Lower leg skin (tissue), 4 donors: ENCODE results near the gene SEC31A. TPM values are rescaled to one million over a fixed set of nuclear protein-coding genes. Genes with fewer than 3 reads are reported as not detected.
A peak's percentile ranks its signal among the peaks of the same experiment; 100 is the strongest.

Source experiments
- DNase-seq, 2 donors: peaks; one replicate each; pipeline ENCODE4 v3.0.0-alpha.2; 2019; ENCODE audit warnings: low spot score in 2 of 2
- H3K4me3 ChIP-seq: fragments of 200-600 bp; sonication (generic); 2 replicates; pipeline ENCODE4 v1.5.1; 2017; ENCODE audit warnings: mild to moderate bottlenecking, low read depth; ENCODE audit not compliant: poor library complexity, severe bottlenecking
- CTCF ChIP-seq, 3 donors: fragments of 450-650 bp; IDR thresholded peaks; one replicate each; pipeline ENCODE4 v1.5.1; 2016; ENCODE audit warnings: antibody characterized with exemption in 3 of 3, mild to moderate bottlenecking in 3 of 3, moderate library complexity in 2 of 3
- POLR2A ChIP-seq, 2 donors: fragments of 450-650 bp; IDR thresholded peaks; one replicate each; pipeline ENCODE4 v1.6.1; 2016 to 2017; ENCODE audit warnings: antibody characterized with exemption in 2 of 2, mild to moderate bottlenecking in 1 of 2, moderate library complexity in 1 of 2
- WGBS, 2 donors: methylation state at CpG; one replicate each; pipeline ENCODE4 v1.1.5; 2018; 5-methylcytosine and 5-hydroxymethylcytosine counted together
- intact Hi-C: fragments of 100-400 bp; cut with DNase I; formaldehyde crosslinking; loops from one replicate; pipeline ENCODE4 v1.15.0; 2023; ENCODE audit warnings: low total_unique reads
- total RNA-seq, 4 donors: library from RNA; depleted of rRNA; stranded (reverse); fragments of >200 nt; gene quantifications; one replicate each; pipeline ENCODE4 v1.1.0, GENCODE V29; 2016

The SEC31A gene
- total RNA-seq, 4 donors from 2014 or later = 100 to 166 (median 118) TPM

- H3K4me3 ChIP-seq = no peak overlapping the region
- DNase-seq = peak in 1 of 2 donors; percentile 64
- WGBS, 2 donors = 56 to 68% methylated on average over 3 of the region's 3 CpGs
- TF ChIP-seq CTCF (IDR thresholded peaks at IDR 0.05) = no peak
- TF ChIP-seq POLR2A (IDR thresholded peaks at IDR 0.05) = no peak
- intact Hi-C loops = no loop called here
Measured at GRCh38 chr4:82774711-82775171, 116.2 kb downstream of the SEC31A start.

DNA sequence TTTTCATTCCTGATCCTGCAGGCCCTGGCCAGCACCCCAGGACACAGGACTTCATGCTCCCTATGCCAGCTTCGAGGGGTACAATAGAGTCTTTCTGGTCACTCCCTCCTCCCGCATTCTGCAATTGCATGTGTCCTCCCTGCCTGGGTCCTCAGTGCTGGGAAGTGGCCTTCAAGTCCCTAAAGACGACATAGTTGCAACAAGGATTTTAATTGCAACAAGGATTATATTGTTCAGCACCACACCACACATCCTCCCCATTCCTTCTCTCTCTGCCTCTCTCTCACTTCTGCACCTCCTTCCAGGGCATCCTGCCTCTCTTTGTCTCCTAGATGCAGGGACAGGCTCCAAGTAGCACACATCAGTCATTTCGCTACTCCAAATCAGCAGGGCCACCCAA is 117.9 kb downstream of the SEC31A start:
- no peak overlapping the region for H3K4me3 ChIP-seq
- TF ChIP-seq POLR2A (IDR thresholded peaks at IDR 0.05) = no peak
- no peak for TF ChIP-seq CTCF (IDR thresholded peaks at IDR 0.05)
- intact Hi-C loops = no loop called here
- WGBS, 2 donors = 82 to 94% methylated on average over 4 of the region's 4 CpGs
- peak in 1 of 2 donors; percentile 28 for DNase-seq

- no peak for TF ChIP-seq POLR2A (IDR thresholded peaks at IDR 0.05)
- TF ChIP-seq CTCF (IDR thresholded peaks at IDR 0.05) = no peak
- no peak for DNase-seq
- H3K4me3 ChIP-seq = no peak overlapping the region
- intact Hi-C loops = no loop called here
- 49 to 60% methylated on average over 3 of the region's 3 CpGs for whole genome bisulfite sequencing, 2 donors
Measured at GRCh38 chr4:82770607-82771006, 120.3 kb downstream of the SEC31A start.

Other genes starting within 250 kb of the SEC31A start
- gene SCD5, start 92.4 kb downstream of the SEC31A start, total RNA-seq = 10 to 100 TPM in 2 of 4 donors, 1 to 10 TPM in 2; 4.6 to 16.9 (median 11.6) TPM
- 1 to 10 TPM; 3.2 to 3.8 (median 3.5) TPM for gene THAP9, start 9.6 kb upstream of the SEC31A start, total RNA-seq
- 10 to 100 TPM; 16.9 to 25.3 (median 17.8) TPM for gene LIN54, start 119.7 kb upstream of the SEC31A start, total RNA-seq
- gene COPS4, start 144.0 kb upstream of the SEC31A start, total RNA-seq = 10 to 100 TPM; 18.4 to 56.5 (median 43.7) TPM
- gene PLAC8, start 223.6 kb upstream of the SEC31A start, total RNA-seq = under 1 TPM in 2 of 4 donors, not detected in 2; 0.39 to 0.88 TPM